NB4 (cell line): ENCODE data around the gene VANGL2.

Experiments used
- MYC ChIP-seq: IDR thresholded peaks from 2 replicates; pipeline ENCODE4 v1.6.1; 2011; ENCODE audit warnings: low read depth, low read length
- POLR2A ChIP-seq: IDR thresholded peaks from 2 replicates; pipeline ENCODE4 v1.6.1; 2011; ENCODE audit warnings: mild to moderate bottlenecking; ENCODE audit not compliant: insufficient read length; ENCODE audit errors: extremely low read depth
- TF ChIP-seq, protein P1 (sequence below): IDR thresholded peaks from one replicate; pipeline ENCODE4 v1.5.1; 2012; ENCODE audit warnings: low read depth, low read length

GRCh38 chr1:160367934-160368923 lies 32.1 kb upstream of the VANGL2 start:
- no peak for TF ChIP-seq POLR2A
- TF ChIP-seq, protein P1, sequence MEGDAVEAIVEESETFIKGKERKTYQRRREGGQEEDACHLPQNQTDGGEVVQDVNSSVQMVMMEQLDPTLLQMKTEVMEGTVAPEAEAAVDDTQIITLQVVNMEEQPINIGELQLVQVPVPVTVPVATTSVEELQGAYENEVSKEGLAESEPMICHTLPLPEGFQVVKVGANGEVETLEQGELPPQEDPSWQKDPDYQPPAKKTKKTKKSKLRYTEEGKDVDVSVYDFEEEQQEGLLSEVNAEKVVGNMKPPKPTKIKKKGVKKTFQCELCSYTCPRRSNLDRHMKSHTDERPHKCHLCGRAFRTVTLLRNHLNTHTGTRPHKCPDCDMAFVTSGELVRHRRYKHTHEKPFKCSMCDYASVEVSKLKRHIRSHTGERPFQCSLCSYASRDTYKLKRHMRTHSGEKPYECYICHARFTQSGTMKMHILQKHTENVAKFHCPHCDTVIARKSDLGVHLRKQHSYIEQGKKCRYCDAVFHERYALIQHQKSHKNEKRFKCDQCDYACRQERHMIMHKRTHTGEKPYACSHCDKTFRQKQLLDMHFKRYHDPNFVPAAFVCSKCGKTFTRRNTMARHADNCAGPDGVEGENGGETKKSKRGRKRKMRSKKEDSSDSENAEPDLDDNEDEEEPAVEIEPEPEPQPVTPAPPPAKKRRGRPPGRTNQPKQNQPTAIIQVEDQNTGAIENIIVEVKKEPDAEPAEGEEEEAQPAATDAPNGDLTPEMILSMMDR = no peak
- TF ChIP-seq MYC = no peak
